ENCODE data around the gene SIGLEC14.

The SIGLEC14 gene

DNA sequence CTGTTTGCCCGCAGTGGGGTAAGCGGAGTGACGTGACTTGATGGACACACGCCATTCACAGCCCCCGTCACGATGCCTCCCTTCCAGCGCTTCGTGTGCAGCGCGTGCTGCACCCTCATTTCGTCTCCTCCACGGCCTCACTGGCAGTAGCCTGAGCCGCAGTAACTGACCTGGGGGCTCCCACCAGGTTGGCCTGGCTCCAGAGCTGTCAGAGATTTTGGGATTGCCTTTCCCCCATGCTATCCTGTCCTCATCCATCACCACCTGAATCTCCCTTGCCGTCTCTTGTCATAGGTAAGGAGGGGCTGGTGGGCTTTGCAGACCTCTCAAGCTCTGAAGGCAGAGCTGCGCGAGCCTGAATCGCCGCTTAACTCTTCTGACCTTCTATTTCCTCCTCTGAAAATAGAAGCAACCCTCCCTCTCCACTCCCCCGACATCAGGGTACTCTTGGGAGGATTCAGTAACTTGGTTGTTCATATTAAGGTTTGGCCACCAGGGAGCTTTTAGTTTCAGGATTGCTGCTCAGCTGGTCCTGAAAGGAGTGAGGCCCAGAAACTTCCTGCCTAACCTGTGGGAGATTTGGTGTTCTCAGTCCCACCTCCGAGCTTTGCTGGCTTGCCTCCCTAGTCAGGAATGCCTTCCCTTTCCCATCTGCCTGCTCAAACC lies 44.3 kb downstream of the SIGLEC14 start:
- H4K8ac ChIP-seq (ENCODE audit: low read depth, low read length), result no peak overlapping the region
- H3K14ac ChIP-seq (ENCODE audit: low read length), result no peak overlapping the region
- no peak overlapping the region for H3K9ac ChIP-seq (ENCODE audit: low read length)
- H3K36me3 ChIP-seq (ENCODE audit: control insufficient read depth in 1 of 2, insufficient read depth in 2 of 2, low read length in 2 of 2), result no peaks in the 10 kb centered on the region
- H3K27me3 ChIP-seq (ENCODE audit: insufficient read depth, low read length), result no peaks in the 10 kb centered on the region
- no peak for DNase-seq
- H3K4ac ChIP-seq (ENCODE audit: low read depth, low read length), result no peak overlapping the region
- H3K18ac ChIP-seq (ENCODE audit: low read length), result no peak overlapping the region
- peaks cover 21% of the 10 kb centered on the region for H3K9me3 ChIP-seq (ENCODE audit: insufficient read depth, low read depth, low read length)
- no peak overlapping the region for H3K4me2 ChIP-seq (ENCODE audit: low read length)
- H2BK12ac ChIP-seq (ENCODE audit: low read length), result no peak overlapping the region
- no peak overlapping the region for H4K12ac ChIP-seq (ENCODE audit: low read depth, low read length)
- H2BK120ac ChIP-seq (ENCODE audit: insufficient read depth, low read length, poor library complexity), result no peak overlapping the region
- no peak overlapping the region for H4K91ac ChIP-seq (ENCODE audit: low read depth, low read length)
- no peak overlapping the region for H3K23ac ChIP-seq (ENCODE audit: low read length)
- no peak overlapping the region for H2AK5ac ChIP-seq (ENCODE audit: low read length)
- no peak overlapping the region for H3K27ac ChIP-seq (ENCODE audit: low read depth, low read length)
- no peaks in the 10 kb centered on the region for H3K79me2 ChIP-seq (ENCODE audit: control insufficient read depth, insufficient read depth, low read length, poor library complexity)
- peak overlapping the region; percentile 36 for H3K4me3 ChIP-seq (ENCODE audit: low read depth, low read length)
- no peaks in the 10 kb centered on the region for H3K4me1 ChIP-seq (ENCODE audit: control insufficient read depth in 1 of 2, insufficient read depth in 2 of 2, low read length in 2 of 2)
- H3K79me1 ChIP-seq (ENCODE audit: low read length), result no peaks in the 10 kb centered on the region
- no peak overlapping the region for H2AFZ ChIP-seq (ENCODE audit: insufficient read depth, low read length, poor library complexity)
- WGBS (ENCODE audit: extremely low coverage, insufficient coverage, insufficient read length), result no CpG with 5 or more reads among the region's 20 CpGs
- no peak overlapping the region for H2BK5ac ChIP-seq (ENCODE audit: low read depth, low read length, poor library complexity)

DNA sequence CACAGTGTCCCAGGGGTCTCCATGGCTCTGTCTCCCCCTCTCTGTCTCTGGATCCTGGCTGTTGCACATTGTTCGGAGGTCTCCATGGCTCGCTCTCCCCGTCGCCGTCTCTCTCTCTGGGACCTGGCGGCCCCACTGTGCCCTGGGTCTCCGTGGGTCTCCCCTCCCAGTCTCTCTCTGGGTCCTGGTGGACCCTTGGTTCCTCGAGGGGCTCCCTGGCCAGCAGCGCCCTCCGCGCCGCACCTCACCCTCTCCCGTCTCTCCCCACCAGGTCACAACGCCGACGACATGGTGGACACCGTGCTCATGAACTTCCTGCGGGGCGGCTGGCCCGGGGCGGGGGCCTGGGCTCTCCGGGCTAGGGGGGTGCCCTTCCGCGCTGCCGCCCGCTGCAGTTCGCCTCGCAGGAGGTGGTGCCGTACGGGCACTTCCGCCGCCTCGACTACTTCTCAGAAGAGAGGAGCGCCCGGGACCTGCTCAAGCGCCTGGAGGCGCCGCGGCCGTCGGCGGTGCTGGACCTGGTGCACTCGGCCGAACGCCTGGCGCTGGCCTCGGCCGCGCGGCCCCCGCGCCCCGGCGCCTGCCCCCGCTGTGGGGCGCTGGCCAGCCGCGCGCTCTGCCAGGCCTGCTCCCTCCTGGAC lies 45.6 kb downstream of the SIGLEC14 start:
- Histone ChIP-seq H3K27ac (ENCODE audit: low read depth, low read length) (no peak overlapping the region), H3K4ac (ENCODE audit: low read depth, low read length) (no peak overlapping the region), H3K36me3 (ENCODE audit: control insufficient read depth in 1 of 2, insufficient read depth in 2 of 2, low read length in 2 of 2) (no peaks in the 10 kb centered on the region), H2AK5ac (ENCODE audit: low read length) (no peak overlapping the region), H3K18ac (ENCODE audit: low read length) (no peak overlapping the region), H3K4me3 (ENCODE audit: low read depth, low read length) (no peak overlapping the region), H2BK120ac (ENCODE audit: insufficient read depth, low read length, poor library complexity) (no peak overlapping the region), H2AFZ (ENCODE audit: insufficient read depth, low read length, poor library complexity) (no peak overlapping the region), H3K4me1 (ENCODE audit: control insufficient read depth in 1 of 2, insufficient read depth in 2 of 2, low read length in 2 of 2) (no peaks in the 10 kb centered on the region), H3K23ac (ENCODE audit: low read length) (no peak overlapping the region), H3K79me1 (ENCODE audit: low read length) (no peaks in the 10 kb centered on the region), H3K27me3 (ENCODE audit: insufficient read depth, low read length) (no peaks in the 10 kb centered on the region), H4K91ac (ENCODE audit: low read depth, low read length) (no peak overlapping the region), H2BK5ac (ENCODE audit: low read depth, low read length, poor library complexity) (no peak overlapping the region), H4K12ac (ENCODE audit: low read depth, low read length) (no peak overlapping the region), H4K8ac (ENCODE audit: low read depth, low read length) (no peak overlapping the region), H3K14ac (ENCODE audit: low read length) (no peak overlapping the region), H3K9me3 (ENCODE audit: insufficient read depth, low read depth, low read length) (peaks cover 21% of the 10 kb centered on the region), H3K4me2 (ENCODE audit: low read length) (no peak overlapping the region), H3K9ac (ENCODE audit: low read length) (no peak overlapping the region), H3K79me2 (ENCODE audit: control insufficient read depth, insufficient read depth, low read length, poor library complexity) (no peaks in the 10 kb centered on the region), H2BK12ac (ENCODE audit: low read length) (no peak overlapping the region)
- WGBS (ENCODE audit: extremely low coverage, insufficient coverage, insufficient read length), result no CpG with 5 or more reads among the region's 59 CpGs
- no peak for DNase-seq

DNA sequence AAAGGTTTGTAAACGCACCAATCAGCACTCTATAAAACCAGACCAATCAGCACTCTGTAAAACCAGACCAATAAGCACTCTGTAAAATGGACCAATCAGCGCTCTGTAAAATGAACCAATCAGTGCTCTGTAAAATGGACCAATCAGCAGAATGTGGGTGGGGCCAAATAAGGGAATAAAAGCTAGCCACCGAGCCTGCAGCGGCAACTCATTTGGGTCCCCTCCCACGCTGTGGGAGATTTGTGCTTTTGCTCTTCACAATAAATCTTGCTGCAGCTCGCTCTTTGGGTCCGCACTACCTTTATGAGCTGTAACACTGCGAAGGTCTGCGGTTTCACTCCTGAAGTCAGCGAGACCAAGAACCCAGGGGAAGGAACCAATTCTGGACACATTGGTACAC lies 47.5 kb downstream of the SIGLEC14 start:
- H2AK5ac ChIP-seq (ENCODE audit: low read length), result no peak overlapping the region
- no peak overlapping the region for H3K18ac ChIP-seq (ENCODE audit: low read length)
- peaks cover 4% of the 10 kb centered on the region for H3K79me1 ChIP-seq (ENCODE audit: low read length)
- no peak overlapping the region for H3K4ac ChIP-seq (ENCODE audit: low read depth, low read length)
- H4K12ac ChIP-seq (ENCODE audit: low read depth, low read length), result no peak overlapping the region
- no peaks in the 10 kb centered on the region for H3K79me2 ChIP-seq (ENCODE audit: control insufficient read depth, insufficient read depth, low read length, poor library complexity)
- no peak overlapping the region for H2AFZ ChIP-seq (ENCODE audit: insufficient read depth, low read length, poor library complexity)
- DNase-seq, result no peak
- no peak overlapping the region for H3K4me2 ChIP-seq (ENCODE audit: low read length)
- H3K9me3 ChIP-seq (ENCODE audit: insufficient read depth, low read depth, low read length), result peaks cover 16% of the 10 kb centered on the region
- no peak overlapping the region for H4K8ac ChIP-seq (ENCODE audit: low read depth, low read length)
- no CpG with 5 or more reads among the region's 10 CpGs for WGBS (ENCODE audit: extremely low coverage, insufficient coverage, insufficient read length)
- no peak overlapping the region for H3K14ac ChIP-seq (ENCODE audit: low read length)
- no peak overlapping the region for H3K4me3 ChIP-seq (ENCODE audit: low read depth, low read length)
- no peak overlapping the region for H2BK120ac ChIP-seq (ENCODE audit: insufficient read depth, low read length, poor library complexity)
- H3K36me3 ChIP-seq (ENCODE audit: control insufficient read depth in 1 of 2, insufficient read depth in 2 of 2, low read length in 2 of 2), result no peaks in the 10 kb centered on the region
- no peak overlapping the region for H2BK12ac ChIP-seq (ENCODE audit: low read length)
- no peak overlapping the region for H2BK5ac ChIP-seq (ENCODE audit: low read depth, low read length, poor library complexity)
- no peak overlapping the region for H3K23ac ChIP-seq (ENCODE audit: low read length)
- H3K27me3 ChIP-seq (ENCODE audit: insufficient read depth, low read length), result no peaks in the 10 kb centered on the region
- H3K4me1 ChIP-seq (ENCODE audit: control insufficient read depth in 1 of 2, insufficient read depth in 2 of 2, low read length in 2 of 2), result peaks cover 3 to 4% of the 10 kb centered on the region in 2 experiments
- no peak overlapping the region for H3K9ac ChIP-seq (ENCODE audit: low read length)
- H4K91ac ChIP-seq (ENCODE audit: low read depth, low read length), result no peak overlapping the region
- no peak overlapping the region for H3K27ac ChIP-seq (ENCODE audit: low read depth, low read length)

DNA sequence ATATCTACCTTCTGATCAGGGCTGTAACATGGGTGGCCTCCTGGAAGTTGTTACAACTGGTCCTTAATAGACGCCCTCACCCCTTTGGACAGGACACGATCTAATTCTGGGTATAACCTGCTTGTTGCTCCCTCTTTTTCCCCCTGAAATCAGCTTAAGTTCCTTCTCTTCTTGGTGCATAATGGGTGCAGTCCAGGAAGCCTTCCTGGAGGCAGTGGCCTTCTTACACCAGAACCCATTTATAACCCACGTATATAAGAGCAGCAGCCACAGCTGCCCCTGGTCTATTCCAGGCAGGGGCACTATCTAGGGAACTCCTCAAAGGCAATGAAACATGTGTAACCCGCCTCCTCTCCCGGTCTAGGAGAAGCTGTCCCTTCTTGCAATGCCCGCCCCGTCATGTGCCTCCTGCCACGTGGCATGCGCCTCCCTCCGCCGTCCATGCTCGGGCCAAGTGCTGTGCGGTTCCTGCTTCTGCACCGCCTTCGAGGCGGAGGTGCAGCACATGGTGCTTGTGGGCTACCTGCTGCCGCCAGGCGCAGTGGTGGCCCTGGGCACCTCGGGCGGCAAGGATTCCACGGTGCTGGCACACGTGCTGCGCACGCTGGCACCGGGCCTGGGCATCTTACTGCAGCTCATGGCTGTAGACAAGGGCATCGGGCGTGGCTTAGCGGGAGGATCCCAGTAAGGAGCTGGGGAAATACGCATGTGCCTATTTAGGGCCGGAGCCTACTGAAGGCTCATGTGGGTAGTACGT lies 48.3 kb downstream of the SIGLEC14 start:
- Histone ChIP-seq H3K4me2 (ENCODE audit: low read length) (no peak overlapping the region), H2AFZ (ENCODE audit: insufficient read depth, low read length, poor library complexity) (no peak overlapping the region), H4K91ac (ENCODE audit: low read depth, low read length) (no peak overlapping the region), H4K8ac (ENCODE audit: low read depth, low read length) (no peak overlapping the region), H2BK120ac (ENCODE audit: insufficient read depth, low read length, poor library complexity) (no peak overlapping the region), H3K14ac (ENCODE audit: low read length) (no peak overlapping the region), H3K79me1 (ENCODE audit: low read length) (peaks cover 4% of the 10 kb centered on the region), H3K4me1 (ENCODE audit: control insufficient read depth in 1 of 2, insufficient read depth in 2 of 2, low read length in 2 of 2) (peaks cover 3 to 5% of the 10 kb centered on the region in 2 experiments), H2BK5ac (ENCODE audit: low read depth, low read length, poor library complexity) (no peak overlapping the region), H3K9ac (ENCODE audit: low read length) (no peak overlapping the region), H3K27ac (ENCODE audit: low read depth, low read length) (no peak overlapping the region), H3K36me3 (ENCODE audit: control insufficient read depth in 1 of 2, insufficient read depth in 2 of 2, low read length in 2 of 2) (no peaks in the 10 kb centered on the region), H3K79me2 (ENCODE audit: control insufficient read depth, insufficient read depth, low read length, poor library complexity) (no peaks in the 10 kb centered on the region), H3K23ac (ENCODE audit: low read length) (no peak overlapping the region), H3K18ac (ENCODE audit: low read length) (no peak overlapping the region), H3K4ac (ENCODE audit: low read depth, low read length) (no peak overlapping the region), H3K9me3 (ENCODE audit: insufficient read depth, low read depth, low read length) (peaks cover 15% of the 10 kb centered on the region), H3K4me3 (ENCODE audit: low read depth, low read length) (no peak overlapping the region), H2AK5ac (ENCODE audit: low read length) (no peak overlapping the region), H2BK12ac (ENCODE audit: low read length) (no peak overlapping the region), H4K12ac (ENCODE audit: low read depth, low read length) (no peak overlapping the region), H3K27me3 (ENCODE audit: insufficient read depth, low read length) (no peaks in the 10 kb centered on the region)
- WGBS (ENCODE audit: extremely low coverage, insufficient coverage, insufficient read length), result no CpG with 5 or more reads among the region's 31 CpGs
- DNase-seq, result no peak
